H7 (cell line): ENCODE measurements around the gene ZC3H4. TPM values are rescaled to one million over a fixed set of nuclear protein-coding genes. Genes with fewer than 3 reads are reported as not detected.

ENCODE experiments used
- DNase-seq: peaks from one replicate; pipeline ENCODE4 v3.0.0; 2012
- H3K27me3 ChIP-seq: 2 replicates; pipeline ENCODE4 v1.6.0; 2011; ENCODE audit warnings: mild to moderate bottlenecking, low read length; ENCODE audit not compliant: control insufficient read depth, insufficient read depth
- H3K36me3 ChIP-seq: replicated peaks from 2 replicates; pipeline ENCODE4 v1.5.1; 2011; ENCODE audit warnings: low read length; ENCODE audit not compliant: control insufficient read depth, insufficient read depth
- H3K4me3 ChIP-seq: 2 replicates; pipeline ENCODE4 v1.5.1; 2011; ENCODE audit warnings: low read depth, mild to moderate bottlenecking, control low read depth, low read length, moderate library complexity; ENCODE audit not compliant: insufficient read depth
- total RNA-seq: library from RNA; depleted of rRNA; stranded (reverse); fragments of >200 nt; shearing (Covaris generic); gene quantifications from 2 replicates; pipeline ENCODE4 v1.2.3, GENCODE V29; 2014; rRNA removed

The ZC3H4 gene
- total RNA-seq, result 13.4 and 14.5 TPM in 2 replicates

DNA sequence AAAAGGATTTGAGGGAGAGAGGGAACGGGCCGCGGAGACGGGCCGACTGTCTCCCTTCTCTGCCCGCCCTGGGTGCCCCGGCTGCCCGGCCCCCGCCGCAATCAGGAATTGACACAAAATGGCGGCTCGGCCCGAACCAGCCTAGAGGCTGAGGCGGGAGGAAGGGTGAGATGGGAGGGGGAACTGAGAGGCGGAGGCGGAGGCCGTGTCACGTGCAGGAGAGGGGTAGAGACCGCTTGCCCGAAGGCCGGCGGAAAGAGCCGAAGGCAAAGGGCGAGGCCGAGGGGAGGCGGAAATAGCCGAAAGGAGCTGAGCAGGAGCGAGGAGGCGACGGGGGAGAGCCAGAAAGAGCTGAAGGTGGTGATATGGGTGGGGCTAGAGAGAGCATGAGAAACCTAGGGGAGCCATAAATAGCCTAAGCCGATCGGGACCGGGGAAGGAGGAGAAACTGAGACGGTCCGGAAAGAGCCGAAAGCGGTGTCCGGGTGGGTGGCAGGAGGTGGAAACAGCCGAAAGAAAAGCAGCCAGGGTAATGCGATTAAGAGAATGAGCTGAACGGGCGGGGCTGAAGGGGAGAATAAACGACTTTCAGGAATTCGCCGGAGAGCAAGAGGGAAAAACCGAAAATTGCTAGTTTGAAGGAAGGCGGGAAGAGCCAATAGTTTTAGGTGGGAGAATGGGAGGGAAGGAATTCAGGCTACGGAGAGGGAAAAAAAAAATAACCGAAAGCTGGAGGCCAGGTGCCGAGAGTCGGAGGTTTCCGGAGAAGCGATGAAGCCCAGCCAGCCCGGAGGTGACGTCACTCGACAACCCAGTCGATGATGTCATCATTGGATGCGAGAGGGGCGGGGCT, at the start of gene ZC3H4:
ZC3H4 (minus strand) TSS at position 780 of the 853 bp plus-strand sequence. CDS start 1,192 bp downstream, outside the sequence.
- peak; percentile 98 for DNase-seq
- peak within 1 kb of the TSS; percentile 91 for H3K4me3 ChIP-seq
- H3K36me3 ChIP-seq, result peaks cover 3% of the 10 kb centered on the region
- no peaks in the 10 kb centered on the region for H3K27me3 ChIP-seq

DNA sequence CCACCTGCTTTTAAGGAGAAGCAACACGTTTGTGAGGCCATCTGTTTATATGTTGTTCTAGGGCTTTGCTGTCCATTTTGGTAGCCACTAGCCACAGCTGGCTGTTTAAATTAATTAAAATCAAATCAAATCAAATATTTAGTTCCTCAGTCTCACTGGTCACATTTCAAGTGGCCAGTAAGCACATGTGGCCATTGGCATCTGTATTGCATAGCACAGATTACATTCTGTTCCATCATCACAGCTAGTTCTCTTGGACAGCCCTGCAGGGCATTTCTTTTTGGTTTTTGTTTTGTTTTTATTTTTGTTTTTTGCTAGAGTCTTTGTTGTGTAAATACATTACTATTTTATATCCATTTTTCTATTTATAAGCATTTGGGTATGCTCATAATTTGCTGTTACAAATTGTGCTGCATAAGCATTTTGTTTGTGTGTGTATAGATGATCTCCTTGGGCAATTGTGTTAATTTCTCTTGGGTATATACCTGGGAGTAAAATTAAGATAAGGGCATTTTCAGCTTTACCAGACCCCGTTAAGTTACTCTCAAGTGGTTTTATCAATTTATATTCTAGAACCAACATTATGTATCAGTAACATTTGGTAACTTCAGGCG, 48.4 kb upstream of the ZC3H4 start:
- Histone ChIP-seq H3K36me3 (peaks cover 19% of the 10 kb centered on the region), H3K27me3 (no peaks in the 10 kb centered on the region), H3K4me3 (no peak overlapping the region)
- no peak for DNase-seq

DNA sequence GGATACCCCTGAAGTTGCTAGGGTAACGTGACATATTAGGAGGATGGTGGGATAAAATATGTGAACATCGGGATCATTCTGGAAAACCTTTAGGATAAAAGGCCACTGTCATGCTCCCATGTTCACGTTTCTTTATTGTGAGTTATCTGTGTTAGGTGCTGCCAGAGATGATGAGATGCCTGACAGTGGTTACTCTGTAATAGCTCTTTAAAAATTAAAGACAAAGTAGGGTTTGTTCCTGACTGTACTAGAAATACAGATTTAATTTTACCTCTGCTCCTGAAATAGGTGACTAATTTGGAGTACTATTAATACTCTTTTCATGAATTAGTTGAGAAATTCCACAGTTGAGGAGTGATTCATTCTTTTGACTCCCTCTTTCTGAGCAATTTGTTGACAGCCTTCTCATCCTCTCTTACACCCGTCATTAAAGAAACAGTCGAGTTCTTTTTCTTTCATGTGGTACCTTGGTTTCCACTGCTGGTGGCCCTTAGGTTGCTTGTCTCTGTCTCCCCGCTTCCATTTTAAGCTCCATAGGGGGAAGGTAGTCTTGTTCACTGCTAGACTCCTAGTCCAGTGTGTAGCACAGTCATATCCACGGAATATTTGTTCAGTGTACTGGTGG, 45.4 kb upstream of the ZC3H4 start:
- Histone ChIP-seq H3K4me3 (no peak overlapping the region), H3K36me3 (peaks cover 29% of the 10 kb centered on the region), H3K27me3 (no peaks in the 10 kb centered on the region)
- no peak for DNase-seq

DNA sequence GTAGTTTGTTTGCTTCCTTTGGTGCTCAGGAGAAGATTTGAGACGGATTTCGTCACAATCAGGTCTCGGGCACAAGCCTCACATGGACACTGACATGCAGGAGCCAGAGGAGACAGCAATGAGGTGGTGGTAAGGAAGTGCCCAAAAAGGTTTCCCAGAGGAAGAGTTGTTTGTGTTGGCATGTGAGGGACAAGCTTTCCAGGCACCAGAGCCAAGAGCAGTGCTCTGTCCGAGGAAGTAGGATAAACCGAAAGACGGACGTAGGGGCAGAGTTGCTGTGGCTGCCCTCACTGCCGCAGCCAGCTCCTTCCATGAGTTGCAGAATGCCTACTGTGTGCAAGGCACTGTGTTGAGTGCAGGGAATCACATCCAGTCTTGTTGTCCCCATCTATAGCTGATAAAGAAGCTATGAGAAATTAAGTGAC, 44.8 kb upstream of the ZC3H4 start:
- no peak for DNase-seq
- H3K4me3 ChIP-seq, result no peak overlapping the region
- peaks cover 30% of the 10 kb centered on the region for H3K36me3 ChIP-seq
- no peaks in the 10 kb centered on the region for H3K27me3 ChIP-seq

DNA sequence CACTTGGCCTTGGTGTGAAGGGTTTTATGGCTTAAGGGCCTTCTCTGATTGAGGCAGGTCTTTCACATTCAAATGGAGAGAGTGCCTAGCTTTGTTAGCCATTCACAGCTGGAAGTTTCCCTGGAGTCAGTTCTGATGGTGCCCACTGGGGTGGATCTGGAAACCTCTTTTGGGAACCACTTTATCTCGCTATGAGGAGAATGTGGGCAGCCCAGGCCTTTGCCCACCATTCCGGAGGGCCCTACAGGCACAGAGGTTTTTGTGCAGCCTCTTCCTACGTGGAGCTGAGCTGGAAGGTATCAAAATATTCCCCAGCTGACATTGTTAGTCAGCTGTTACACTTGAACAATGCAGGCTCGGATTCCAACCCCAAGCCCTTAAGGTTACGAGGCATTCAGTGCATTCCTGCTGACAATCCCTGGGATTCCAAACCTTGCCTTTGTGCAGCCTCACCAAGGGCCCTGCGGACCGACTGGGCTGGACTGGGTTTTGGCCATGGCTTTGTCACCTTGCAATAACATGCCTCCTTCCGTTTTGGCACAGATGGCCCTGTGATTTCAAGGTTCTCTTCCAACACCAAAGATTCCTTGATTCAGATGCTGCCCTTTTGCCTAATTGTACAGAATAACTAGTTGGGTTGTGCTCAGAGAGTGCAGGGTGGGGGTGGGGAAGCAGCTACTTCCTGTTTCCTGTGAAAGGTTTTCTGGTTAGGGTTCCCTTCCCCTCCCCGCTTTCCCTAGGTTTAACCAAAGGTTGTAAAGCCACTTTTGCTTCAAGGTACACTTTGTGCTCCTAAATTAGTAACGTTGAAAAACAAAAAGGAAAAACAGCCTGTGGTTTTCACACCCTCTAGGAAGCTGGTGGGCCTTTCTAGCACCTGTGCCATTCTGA, 44.1 kb upstream of the ZC3H4 start:
- peaks cover 36% of the 10 kb centered on the region for H3K36me3 ChIP-seq
- peak; percentile 76 for DNase-seq
- no peak overlapping the region for H3K4me3 ChIP-seq
- no peaks in the 10 kb centered on the region for H3K27me3 ChIP-seq

DNA sequence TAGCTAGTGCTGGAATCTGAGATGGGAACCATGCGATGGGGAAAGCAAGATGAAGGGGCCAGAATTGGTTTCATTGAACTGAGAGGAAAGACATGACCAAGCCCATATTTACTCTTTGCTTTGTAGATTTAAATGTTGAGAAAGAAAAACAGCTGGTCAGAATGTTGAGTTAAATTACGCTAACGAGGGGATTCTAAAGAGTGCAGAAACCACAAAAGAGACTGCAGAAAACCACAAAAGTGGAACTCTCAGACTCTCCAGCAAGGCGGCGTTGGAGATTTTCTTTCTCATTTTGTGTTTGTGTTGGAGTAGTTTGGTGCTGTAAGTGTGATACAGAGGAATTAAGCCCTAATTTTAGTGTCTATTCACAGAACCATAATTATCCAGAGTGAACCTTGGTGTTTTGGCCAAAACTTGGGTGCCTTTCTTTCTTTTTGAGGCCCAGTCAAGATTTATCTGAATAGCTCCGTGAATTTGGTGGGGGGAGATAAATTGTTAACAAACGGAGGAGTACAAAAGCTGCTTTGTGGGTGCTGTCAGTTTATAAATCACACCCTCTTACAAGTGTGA, 43.4 kb upstream of the ZC3H4 start:
- peaks cover 41% of the 10 kb centered on the region for H3K36me3 ChIP-seq

DNA sequence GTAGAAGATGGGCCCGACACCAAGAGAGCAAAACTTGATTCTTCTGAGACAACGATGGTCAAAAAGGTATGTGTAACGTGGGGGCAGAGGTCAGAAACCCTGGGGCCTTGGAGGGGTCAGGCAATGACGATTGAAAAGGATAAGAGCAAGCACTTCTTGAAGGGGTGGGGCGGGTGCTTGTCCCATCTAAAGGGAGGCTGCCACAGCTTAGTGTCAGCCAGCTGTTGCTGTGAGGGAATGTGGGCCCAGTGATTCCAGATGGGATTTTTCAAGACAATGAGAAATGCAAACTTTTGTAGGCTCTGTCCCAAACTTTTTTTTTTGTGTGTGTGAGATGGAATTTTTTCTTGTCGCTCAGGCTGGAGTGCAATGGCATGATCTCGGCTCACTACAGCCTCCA, 41.6 kb upstream of the ZC3H4 start:
- H3K36me3 ChIP-seq, result peaks cover 51% of the 10 kb centered on the region
- DNase-seq, result no peak
- H3K4me3 ChIP-seq, result no peak overlapping the region
- no peaks in the 10 kb centered on the region for H3K27me3 ChIP-seq

More for the DNA sequence above, 43.4 kb upstream of the ZC3H4 start:
- Histone ChIP-seq H3K27me3 (no peaks in the 10 kb centered on the region), H3K4me3 (no peak overlapping the region)
- no peak for DNase-seq

DNA sequence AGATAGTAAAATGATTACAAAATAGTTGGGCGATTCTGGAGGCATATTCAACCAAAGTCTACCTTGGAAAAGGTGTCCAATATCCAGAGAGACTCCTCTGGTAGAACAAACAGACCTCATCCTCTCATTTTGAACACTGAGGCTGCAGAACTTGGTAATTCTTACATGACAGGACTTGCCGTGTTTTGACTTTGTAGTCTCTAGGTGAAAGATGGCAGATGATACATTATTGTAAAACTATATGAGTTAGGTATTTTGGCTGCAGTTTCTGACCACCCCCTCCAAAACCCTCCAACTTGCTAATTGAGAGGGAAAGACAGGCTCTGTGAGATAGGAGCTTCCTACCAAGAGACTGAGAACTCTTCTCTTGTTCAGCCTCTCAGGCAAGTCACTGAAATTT, 39.7 kb upstream of the ZC3H4 start:
- H3K27me3 ChIP-seq, result no peaks in the 10 kb centered on the region
- DNase-seq, result no peak
- H3K36me3 ChIP-seq, result peaks cover 43% of the 10 kb centered on the region
- H3K4me3 ChIP-seq, result no peak overlapping the region

DNA sequence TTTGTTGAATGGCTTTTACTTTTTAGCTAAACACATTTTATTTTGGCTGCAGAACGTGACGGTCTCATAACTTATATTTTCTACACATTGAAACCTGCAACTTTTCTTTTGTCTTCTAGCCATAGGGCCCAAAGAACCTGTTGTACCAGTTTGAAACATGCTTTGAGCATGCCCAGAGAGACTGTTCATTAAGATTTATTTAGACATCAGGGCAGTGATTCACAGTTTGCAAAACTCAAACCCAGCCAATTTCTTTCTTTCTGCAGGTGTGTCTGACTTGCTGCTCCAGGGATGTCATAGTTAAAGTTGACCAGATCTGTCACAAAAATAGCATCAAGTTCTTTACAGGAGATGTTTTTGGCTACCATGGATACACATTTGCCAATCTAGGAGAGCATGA, 39.1 kb upstream of the ZC3H4 start:
- Histone ChIP-seq H3K4me3 (no peak overlapping the region), H3K36me3 (peaks cover 41% of the 10 kb centered on the region), H3K27me3 (no peaks in the 10 kb centered on the region)
- DNase-seq, result no peak

DNA sequence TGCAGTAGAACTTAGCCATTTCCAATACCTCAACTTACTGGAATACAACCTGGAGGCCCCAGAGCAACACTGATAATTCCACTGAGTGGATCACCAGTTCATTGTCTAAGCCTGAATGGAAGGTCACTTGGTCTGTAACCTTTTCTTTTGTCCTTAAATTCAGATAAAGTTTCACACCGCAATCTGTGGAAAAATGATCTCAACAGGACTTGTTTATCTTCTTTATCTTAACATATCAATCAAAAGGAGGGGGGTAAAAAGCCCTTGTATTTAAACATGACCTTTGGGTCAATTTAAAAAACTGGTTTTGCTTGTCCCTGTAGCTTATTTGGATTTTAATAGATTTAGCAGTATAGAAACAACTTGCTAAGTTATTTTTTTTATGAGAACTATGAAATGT, 38.6 kb upstream of the ZC3H4 start:
- Histone ChIP-seq H3K36me3 (peaks cover 41% of the 10 kb centered on the region), H3K4me3 (no peak overlapping the region), H3K27me3 (no peaks in the 10 kb centered on the region)
- DNase-seq, result no peak

DNA sequence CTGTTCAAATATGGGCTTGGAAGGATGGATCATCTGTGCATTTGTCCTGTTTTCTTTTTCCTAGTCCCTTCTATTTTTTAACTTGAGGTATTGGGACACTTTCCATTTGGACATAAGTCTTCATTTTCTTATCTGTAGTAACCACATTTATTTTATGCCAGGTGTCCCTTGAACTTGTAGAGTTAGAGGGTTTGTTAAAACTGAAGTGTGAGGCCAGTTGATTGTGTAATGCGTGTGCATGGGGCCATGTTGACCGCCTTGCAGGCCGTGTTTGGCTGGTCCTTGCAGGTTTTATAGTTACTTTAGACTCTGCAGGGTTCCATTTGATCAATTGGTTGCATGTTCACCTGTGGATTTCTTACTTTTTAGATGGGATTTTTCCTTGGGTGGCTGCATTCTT, 38.1 kb upstream of the ZC3H4 start:
- DNase-seq, result no peak
- Histone ChIP-seq H3K27me3 (no peaks in the 10 kb centered on the region), H3K36me3 (peaks cover 47% of the 10 kb centered on the region), H3K4me3 (no peak overlapping the region)

DNA sequence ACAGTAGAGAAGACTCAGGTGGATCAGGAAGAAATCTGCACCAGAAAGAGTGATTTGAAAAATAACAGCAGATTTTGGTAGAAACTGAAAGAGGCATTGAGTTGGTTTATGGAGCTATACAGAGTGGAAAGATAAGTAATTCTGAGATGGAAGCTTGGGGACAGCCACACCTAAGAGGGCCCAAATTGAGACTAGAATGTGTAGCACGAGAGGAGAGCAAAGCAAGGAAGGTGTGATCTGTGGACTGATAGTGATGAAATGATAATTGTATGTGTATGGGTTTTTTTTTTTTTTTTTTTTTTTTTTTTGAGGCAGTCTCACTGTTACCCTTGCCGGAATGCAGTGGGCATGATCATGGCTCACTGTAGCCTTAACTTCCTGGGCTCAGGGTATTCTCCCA, 33.3 kb upstream of the ZC3H4 start:
- Histone ChIP-seq H3K36me3 (peaks cover 52% of the 10 kb centered on the region), H3K4me3 (no peak overlapping the region), H3K27me3 (no peaks in the 10 kb centered on the region)
- no peak for DNase-seq

DNA sequence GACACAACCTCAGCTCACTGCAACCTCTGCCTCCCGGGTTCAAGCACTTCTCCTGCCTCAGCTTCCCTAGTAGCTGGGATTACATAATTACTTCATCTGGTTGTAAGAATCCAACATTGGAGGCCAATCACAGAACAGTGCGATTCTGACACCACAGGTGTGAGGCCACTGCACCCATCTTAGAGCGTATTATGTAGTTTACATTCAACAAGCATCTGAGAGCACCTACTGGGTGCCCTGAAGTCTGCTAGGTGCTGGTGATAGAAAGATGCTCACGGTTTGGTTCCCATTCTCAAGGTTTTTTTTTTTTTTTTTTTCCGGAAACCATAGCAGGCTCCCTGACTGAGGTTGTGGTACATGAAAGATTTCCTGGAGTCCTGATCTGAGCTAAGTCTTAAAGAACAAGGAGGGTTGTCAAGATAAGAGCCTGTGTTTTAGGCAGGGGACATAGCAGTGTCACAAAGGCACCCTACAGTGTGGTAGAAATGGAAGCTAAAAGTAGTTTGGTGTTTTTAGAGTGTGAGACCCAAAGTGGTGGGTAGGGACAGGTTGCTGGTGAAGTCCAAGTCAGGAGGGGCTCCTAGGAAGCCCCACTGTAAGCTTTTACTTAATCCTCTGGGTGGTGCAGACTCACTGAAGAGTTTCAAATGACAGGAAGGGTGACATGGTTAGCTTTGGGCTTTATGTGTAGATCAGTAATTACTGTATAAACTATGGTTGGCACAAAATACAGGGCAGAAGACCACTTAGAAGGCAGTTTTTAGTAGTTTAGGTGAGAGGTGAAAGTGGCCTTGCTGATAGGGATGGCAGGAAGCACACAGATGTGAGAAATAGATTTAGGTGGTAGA, 32.3 kb upstream of the ZC3H4 start:
- Histone ChIP-seq H3K27me3 (no peaks in the 10 kb centered on the region), H3K4me3 (no peak overlapping the region), H3K36me3 (peaks cover 44% of the 10 kb centered on the region)
- DNase-seq, result no peak
